ENCODE data around the gene MPZL2.

DNA sequence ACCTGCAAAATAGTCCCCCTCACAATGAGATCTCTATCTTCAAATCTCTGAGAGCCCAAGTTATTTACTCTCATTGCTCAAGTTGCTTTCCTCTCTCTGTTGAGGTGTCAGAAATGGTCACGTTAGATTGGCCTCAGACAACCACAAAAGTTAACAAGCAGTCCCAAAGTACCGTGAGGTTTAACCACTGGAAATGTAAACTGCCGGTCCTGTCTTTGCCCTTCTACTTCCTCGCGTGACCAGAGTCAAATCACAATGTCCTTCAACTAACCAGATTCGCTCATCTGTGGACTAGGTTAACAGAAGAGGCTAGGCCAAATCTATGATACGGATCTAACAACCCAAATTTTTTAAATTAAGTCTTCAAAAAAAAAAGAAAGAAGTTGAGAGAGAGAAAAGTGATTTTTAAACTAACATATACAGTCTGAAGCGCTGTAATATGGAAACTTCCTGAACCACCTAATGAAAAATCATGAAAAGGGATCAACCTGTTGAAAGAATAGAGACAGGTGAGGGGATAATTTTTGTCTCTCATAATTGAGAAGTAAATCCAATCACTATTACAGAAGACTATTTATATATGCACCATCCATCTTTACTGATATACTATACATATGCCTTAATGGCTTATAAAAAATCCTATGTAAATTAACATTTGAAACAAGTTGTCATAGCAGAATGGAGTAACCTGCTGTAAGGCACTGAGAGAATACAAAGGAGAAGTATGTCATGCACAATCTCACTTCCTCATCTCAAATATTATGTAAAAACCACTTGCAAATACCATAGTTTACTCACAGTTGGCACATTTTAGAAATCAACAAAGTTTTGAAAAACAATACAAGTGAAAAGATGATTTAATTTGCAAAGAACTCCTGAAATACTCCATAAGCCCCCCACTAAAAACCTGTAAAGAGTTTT lies 36.0 kb downstream of the MPZL2 start:
- TF ChIP-seq, protein P1, sequence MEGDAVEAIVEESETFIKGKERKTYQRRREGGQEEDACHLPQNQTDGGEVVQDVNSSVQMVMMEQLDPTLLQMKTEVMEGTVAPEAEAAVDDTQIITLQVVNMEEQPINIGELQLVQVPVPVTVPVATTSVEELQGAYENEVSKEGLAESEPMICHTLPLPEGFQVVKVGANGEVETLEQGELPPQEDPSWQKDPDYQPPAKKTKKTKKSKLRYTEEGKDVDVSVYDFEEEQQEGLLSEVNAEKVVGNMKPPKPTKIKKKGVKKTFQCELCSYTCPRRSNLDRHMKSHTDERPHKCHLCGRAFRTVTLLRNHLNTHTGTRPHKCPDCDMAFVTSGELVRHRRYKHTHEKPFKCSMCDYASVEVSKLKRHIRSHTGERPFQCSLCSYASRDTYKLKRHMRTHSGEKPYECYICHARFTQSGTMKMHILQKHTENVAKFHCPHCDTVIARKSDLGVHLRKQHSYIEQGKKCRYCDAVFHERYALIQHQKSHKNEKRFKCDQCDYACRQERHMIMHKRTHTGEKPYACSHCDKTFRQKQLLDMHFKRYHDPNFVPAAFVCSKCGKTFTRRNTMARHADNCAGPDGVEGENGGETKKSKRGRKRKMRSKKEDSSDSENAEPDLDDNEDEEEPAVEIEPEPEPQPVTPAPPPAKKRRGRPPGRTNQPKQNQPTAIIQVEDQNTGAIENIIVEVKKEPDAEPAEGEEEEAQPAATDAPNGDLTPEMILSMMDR (conservative IDR thresholded peaks at IDR 0.05; ENCODE audit: low read length), result no peak
- TF ChIP-seq EZH2phosphoT487 (IDR thresholded peaks at IDR 0.05; ENCODE audit: borderline replicate concordance), result no peak

Data from Loucy (cell line).